Activated CD8-positive, alpha-beta memory T cell treated with anti-CD3 and anti-CD28 coated beads for 4 hours (primary cell): ENCODE results near the gene GRID2.
"Not testable (repeated sequence)": the region's sequence is repeated elsewhere in the genome, so short reads cannot be mapped to it uniquely, and the experiment has no call there.

Experiments used
- DNase-seq, 2 donors: peaks; one replicate each; pipeline ENCODE4 v3.0.0-alpha.2; 2020; ENCODE audit warnings: low read depth in 2 of 2

Gene GRID2

GRCh38 chr4:93187892-93188291 lies 884.1 kb downstream of the GRID2 start:
- DNase-seq, result no peak

GRCh38 chr4:93199492-93199891 lies 895.7 kb downstream of the GRID2 start:
- no peak for DNase-seq

GRCh38 chr4:93201471-93202096 lies 897.8 kb downstream of the GRID2 start:
- DNase-seq, result no peak

GRCh38 chr4:93203708-93204107 lies 899.9 kb downstream of the GRID2 start:
- no peak for DNase-seq

GRCh38 chr4:93212250-93212649 lies 908.5 kb downstream of the GRID2 start:
- DNase-seq, result no peak

- DNase-seq, result no peak
These were observed 912.9 kb downstream of the GRID2 start for GRCh38 chr4:93216646-93217045.

- no peak for DNase-seq
These were observed 913.7 kb downstream of the GRID2 start for GRCh38 chr4:93217431-93217830.

- no peak for DNase-seq
These were observed 918.0 kb downstream of the GRID2 start for GRCh38 chr4:93221771-93222170.

- no peak for DNase-seq
These were observed 924.3 kb downstream of the GRID2 start for GRCh38 chr4:93228021-93228420.

- DNase-seq, result no peak
These were observed 929.1 kb downstream of the GRID2 start for GRCh38 chr4:93232883-93233282.

- no peak for DNase-seq
These were observed 933.8 kb downstream of the GRID2 start for GRCh38 chr4:93237521-93237920.

- no peak for DNase-seq
These were observed 939.5 kb downstream of the GRID2 start for GRCh38 chr4:93243262-93243661.

- DNase-seq, result no peak
These were observed 957.4 kb downstream of the GRID2 start for GRCh38 chr4:93261207-93261606.

GRCh38 chr4:93263166-93263565 lies 959.4 kb downstream of the GRID2 start:
- DNase-seq, result no peak

- DNase-seq, result no peak
These were observed 964.0 kb downstream of the GRID2 start for GRCh38 chr4:93267747-93268146.

GRCh38 chr4:93285346-93285745 lies 981.6 kb downstream of the GRID2 start:
- DNase-seq, result no peak

GRCh38 chr4:93289241-93289640 lies 985.5 kb downstream of the GRID2 start:
- no peak for DNase-seq

- DNase-seq, result no peak
These were observed 986.1 kb downstream of the GRID2 start for GRCh38 chr4:93289831-93290230.

GRCh38 chr4:93299118-93299517 lies 995.4 kb downstream of the GRID2 start:
- no peak for DNase-seq

- not testable (repeated sequence) for DNase-seq
These were observed 997.2 kb downstream of the GRID2 start for GRCh38 chr4:93300780-93301555.

- no peak for DNase-seq
These were observed 998.5 kb downstream of the GRID2 start for GRCh38 chr4:93302310-93302709.

- DNase-seq, result no peak
These were observed 999.7 kb downstream of the GRID2 start for GRCh38 chr4:93303440-93303839.

GRCh38 chr4:93312299-93312698 lies 1008.5 kb downstream of the GRID2 start:
- no peak for DNase-seq

- DNase-seq, result no peak
These were observed 1009.4 kb downstream of the GRID2 start for GRCh38 chr4:93313197-93313596.
